GM19463 (cell line): Measurements from ENCODE around the gene MARF1.
"Not testable (repeated sequence)": the region's sequence is repeated elsewhere in the genome, so short reads cannot be mapped to it uniquely, and the experiment has no call there.

ENCODE experiments used
- ATAC-seq: cut with Tn5 transposase; IDR thresholded peaks from one replicate; pipeline ENCODE4 v1.9.1; 2021; ENCODE audit warnings: mild to moderate bottlenecking, moderate library complexity; ENCODE audit not compliant: unreplicated experiment

MARF1 gene, protein sequence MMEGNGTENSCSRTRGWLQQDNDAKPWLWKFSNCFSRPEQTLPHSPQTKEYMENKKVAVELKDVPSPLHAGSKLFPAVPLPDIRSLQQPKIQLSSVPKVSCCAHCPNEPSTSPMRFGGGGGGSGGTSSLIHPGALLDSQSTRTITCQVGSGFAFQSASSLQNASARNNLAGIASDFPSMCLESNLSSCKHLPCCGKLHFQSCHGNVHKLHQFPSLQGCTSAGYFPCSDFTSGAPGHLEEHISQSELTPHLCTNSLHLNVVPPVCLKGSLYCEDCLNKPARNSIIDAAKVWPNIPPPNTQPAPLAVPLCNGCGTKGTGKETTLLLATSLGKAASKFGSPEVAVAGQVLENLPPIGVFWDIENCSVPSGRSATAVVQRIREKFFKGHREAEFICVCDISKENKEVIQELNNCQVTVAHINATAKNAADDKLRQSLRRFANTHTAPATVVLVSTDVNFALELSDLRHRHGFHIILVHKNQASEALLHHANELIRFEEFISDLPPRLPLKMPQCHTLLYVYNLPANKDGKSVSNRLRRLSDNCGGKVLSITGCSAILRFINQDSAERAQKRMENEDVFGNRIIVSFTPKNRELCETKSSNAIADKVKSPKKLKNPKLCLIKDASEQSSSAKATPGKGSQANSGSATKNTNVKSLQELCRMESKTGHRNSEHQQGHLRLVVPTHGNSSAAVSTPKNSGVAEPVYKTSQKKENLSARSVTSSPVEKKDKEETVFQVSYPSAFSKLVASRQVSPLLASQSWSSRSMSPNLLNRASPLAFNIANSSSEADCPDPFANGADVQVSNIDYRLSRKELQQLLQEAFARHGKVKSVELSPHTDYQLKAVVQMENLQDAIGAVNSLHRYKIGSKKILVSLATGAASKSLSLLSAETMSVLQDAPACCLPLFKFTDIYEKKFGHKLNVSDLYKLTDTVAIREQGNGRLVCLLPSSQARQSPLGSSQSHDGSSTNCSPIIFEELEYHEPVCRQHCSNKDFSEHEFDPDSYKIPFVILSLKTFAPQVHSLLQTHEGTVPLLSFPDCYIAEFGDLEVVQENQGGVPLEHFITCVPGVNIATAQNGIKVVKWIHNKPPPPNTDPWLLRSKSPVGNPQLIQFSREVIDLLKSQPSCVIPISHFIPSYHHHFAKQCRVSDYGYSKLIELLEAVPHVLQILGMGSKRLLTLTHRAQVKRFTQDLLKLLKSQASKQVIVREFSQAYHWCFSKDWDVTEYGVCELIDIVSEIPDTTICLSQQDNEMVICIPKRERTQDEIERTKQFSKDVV (N-terminal part only)

GRCh38 chr16:15643048-15643945 lies at the start of gene MARF1:
MARF1 (minus strand) TSS chr16:15643154; CDS start chr16:15639233, 3,921 bp downstream.
- peak; percentile 46 for ATAC-seq

DNA sequence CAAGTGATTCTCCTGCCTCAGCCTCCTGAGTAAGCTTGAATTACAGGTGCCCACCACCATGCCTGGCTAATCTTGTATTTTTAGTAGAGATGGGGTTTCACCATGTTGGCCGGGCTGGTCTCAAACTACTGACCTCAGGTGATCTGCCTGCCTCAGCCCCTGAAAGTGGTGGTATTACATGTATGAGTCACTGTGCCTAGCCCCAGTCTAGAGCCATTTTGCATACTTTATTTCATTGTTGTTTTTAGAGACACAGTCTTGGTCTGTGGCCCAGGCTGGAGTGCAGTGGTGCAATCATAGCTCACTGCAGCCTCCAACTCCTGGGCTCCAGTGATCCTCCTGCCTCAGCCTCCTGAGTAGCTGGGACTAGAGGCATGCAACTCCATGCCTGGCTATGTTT lies 49.6 kb upstream of the MARF1 start:
- not testable (repeated sequence) for ATAC-seq

GRCh38 chr16:15691046-15691445 lies 48.1 kb upstream of the MARF1 start:
- ATAC-seq: no peak

GRCh38 chr16:15690296-15690695 lies 47.3 kb upstream of the MARF1 start:
- no peak for ATAC-seq

GRCh38 chr16:15689290-15689689 lies 46.3 kb upstream of the MARF1 start:
- no peak for ATAC-seq

DNA sequence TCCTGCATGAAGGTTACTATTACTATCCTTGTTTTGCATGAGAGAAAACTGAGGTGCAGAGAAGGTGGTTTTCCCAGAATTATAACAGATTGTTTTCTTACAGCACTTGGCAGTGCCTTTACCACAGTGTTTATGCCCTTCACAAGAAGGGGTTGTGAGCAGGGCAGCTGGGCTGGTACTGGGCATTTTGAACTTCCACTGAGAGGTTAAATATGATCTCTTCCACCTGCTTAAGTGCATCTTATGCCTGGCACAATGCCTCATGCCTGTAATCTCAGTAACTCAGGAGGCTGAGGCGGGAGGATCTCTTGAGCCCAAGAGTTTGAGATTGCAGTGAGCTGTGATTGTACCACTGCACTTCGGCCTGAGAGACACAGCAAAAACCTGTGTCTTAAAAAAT lies 43.3 kb upstream of the MARF1 start:
- no peak for ATAC-seq

GRCh38 chr16:15682105-15682570 lies 39.2 kb upstream of the MARF1 start:
- ATAC-seq: no peak

DNA sequence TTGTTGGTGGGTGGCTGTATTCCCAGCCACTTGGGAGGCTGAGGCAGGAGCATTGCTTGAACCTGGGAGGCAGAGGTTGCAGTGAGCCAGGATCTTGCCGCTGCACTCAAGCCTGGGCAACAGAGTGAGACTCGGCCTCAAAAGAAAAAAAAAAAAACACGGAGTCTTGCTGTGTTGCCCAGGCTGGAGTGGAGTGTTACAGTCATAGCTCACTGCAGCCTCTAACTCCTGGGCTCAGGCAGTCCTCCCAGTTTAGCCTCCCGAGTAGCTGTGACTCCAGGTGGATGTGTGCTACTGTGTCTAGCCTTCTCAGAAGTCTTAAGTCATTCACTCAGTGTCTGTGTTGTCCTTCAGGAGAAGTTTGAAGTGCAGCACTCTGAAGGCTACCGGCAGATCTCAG lies 34.5 kb upstream of the MARF1 start:
- no peak for ATAC-seq

GRCh38 chr16:15676506-15676905 lies 33.6 kb upstream of the MARF1 start:
- no peak for ATAC-seq

- ATAC-seq: no peak
Observed at GRCh38 chr16:15674571-15674970, 31.6 kb upstream of the MARF1 start.

DNA sequence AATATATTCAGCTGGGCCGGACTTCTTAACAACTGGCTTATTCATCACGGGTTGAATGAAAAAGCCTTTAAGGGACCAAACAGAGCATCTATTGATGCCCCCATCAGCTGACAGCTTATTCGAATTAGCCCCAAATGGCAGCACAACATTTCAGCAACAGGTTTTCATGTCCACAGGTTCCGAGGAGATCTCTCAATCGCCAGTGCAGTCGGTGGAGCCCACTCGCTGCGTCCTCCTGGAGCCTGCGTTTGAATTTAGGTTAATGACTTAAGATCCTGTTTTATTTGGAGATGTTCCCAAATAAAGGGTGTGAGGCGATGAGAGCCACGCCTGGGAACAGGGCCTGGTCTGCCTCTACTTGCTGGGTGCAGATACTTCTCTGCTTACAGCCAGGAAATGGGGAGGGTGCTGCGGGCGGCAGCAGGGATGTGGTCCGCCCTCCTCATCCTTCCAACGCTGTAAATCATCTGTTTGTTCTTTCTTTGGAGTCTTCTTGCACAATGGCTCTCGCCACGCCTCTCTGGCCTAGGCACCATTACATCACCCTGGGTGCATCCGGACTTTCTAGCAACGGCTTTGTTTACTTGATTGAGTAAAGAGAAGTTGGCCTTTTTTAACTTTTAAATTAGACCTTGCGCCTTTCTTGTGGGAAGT lies 29.7 kb upstream of the MARF1 start:
- ATAC-seq: no peak

DNA sequence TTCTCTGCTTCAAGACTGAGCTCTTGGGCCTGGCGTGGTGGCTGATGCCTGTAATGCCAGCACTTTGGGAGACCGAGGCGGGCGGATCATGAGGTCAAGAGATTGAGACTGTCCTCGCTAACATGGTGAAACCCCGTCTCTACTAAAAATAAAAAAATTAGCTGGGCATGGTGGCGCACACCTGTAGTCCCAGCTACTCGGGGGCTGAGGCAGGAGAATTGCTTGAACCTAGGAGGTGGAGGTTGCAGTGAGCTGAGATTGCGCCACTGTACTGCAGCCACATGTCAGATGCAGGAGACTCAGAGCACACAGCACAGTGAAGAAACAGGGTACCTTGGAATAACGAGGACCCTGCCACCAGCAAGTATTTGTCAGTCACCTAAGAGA lies 29.2 kb upstream of the MARF1 start:
- not testable (repeated sequence) for ATAC-seq

- ATAC-seq: no peak
Observed at GRCh38 chr16:15671530-15672117, 28.7 kb upstream of the MARF1 start.

- no peak for ATAC-seq
Observed at GRCh38 chr16:15667091-15667742, 24.3 kb upstream of the MARF1 start.

DNA sequence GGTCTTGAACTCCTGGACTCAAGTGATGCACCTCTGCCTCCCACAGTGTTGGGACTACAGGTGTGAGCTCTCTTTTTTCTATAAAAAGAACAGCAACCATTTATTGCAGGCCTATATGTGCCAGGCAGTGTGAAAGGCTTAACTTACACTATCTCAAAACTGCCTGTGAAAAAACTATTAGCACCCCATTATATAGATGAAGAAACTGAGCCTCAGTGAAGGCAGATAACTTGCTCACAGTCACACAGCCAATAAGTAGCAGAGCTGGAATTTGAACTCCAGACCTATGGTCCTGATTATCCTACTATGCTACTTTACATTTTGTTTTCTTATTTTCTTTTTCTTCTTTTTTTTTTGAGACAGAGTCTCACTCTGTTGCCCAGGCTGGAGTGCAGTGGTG lies 22.2 kb upstream of the MARF1 start:
- ATAC-seq: no peak

- no peak for ATAC-seq
Observed at GRCh38 chr16:15660203-15660601, 17.2 kb upstream of the MARF1 start.

DNA sequence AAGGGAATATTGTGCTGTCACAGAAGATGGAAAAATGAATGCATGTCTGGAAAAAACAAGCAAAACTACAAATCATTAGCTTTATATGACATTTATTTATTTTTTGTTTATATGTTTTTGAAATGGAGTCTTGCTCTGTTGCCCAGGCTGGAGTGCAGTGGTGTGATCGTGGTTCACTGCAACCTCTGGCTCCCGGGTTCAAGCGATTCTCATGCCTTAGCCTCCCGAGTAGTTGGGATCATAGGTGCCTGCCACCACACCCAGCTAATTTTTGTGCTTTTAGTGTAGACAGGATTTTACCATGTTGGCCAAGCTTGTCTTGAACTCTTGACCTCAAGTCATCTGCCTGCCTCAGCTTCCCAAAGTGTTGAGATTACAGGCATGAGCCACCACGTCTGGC lies 15.6 kb upstream of the MARF1 start:
- ATAC-seq: no peak

DNA sequence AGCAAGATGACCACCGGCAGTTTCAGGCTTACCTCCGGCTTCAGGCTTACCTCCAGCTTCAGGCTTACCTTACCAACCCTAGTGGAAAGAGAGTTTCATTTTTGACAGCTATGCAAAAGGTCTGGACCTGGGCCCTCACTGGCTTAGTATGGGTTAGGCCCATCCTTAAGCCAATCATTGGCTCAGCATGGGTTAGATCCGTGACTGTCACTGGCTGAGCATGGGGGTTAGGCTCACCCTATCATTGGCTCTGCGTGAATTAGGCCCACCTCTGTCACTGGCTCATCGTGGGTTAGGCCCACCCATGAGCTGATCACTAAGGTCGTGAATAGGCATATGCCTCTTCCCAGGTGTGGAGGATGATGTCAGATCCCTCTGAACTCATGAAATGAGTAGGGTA lies 15.2 kb upstream of the MARF1 start:
- ATAC-seq: no peak

- not testable (repeated sequence) for ATAC-seq
Observed at GRCh38 chr16:15655561-15655960, 12.6 kb upstream of the MARF1 start.
